ENCODE measurements around the gene HIVEP3. TPM values are rescaled to one million over a fixed set of nuclear protein-coding genes. Genes with fewer than 3 reads are reported as not detected.

HIVEP3 gene
- total RNA-seq, 5 donors from 2014 or later (not counting 1 experiment from before 2014, with no cell fraction given), result 7.0 to 15.3 (median 8.8) TPM

DNA sequence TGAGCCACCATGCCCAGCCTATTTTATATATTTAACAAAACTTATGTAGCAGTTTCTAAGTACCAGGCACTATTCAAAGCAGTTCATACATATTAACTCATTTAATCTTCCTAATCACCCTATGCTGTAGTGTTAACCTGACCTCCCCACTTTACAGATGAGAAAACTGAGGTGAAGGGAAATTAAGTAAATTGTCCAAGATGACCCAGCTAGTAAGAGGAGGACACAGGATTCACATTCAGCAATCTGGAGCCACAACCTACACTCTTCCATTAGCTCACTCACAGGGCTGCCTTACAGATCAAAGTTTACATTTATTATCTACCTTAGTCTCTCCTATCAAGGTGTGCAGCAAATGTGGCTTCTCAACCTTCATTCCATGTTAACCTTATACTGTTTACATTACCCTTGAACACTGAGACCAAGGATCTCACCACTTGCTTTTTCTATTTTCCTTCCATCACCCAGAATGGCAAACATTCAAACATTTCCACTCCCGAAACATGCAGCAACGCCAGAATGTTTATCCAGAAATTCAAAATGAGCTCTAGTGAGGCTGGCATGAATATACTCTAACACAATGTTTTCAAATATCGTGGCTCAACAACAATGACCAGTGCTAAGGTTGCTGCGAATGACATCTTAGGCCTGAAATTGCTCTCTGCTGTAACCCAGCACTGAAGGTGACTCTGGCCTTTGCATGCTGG, 24.5 kb downstream of the HIVEP3 start:
- no peaks in the 10 kb centered on the region for H3K27me3 Mint-ChIP-seq
- peaks cover 77 to 85% (median 83%) of the 10 kb centered on the region in 3 donors for H3K4me1 Mint-ChIP-seq
- ATAC-seq (replicated peaks in 1 of 4) (no peak), DNase-seq (no peak)
- Histone ChIP-seq H3K27me3 (replicated peaks in 1 of 2; ENCODE audit: control insufficient read depth in 2 of 2, extremely low read depth in 1 of 2, insufficient read depth in 2 of 2, low read length in 1 of 2) (no peaks in the 10 kb centered on the region), H3K36me3 (ENCODE audit: control insufficient read depth in 2 of 2, extremely low read depth in 1 of 2, insufficient read depth in 1 of 2, low read length in 1 of 2) (no peaks in the 10 kb centered on the region), H3K4me1 (ENCODE audit: control insufficient read depth in 1 of 2, extremely low read depth in 1 of 2, insufficient read depth in 2 of 2, low read length in 2 of 2) (peaks cover 40 to 84% of the 10 kb centered on the region in 2 experiments), H3K4me3 (ENCODE audit: control insufficient read depth in 1 of 2, extremely low read depth in 1 of 2, low read length in 1 of 2) (no peak overlapping the region), H3K9me3 (no peaks in the 10 kb centered on the region), H3K27ac (ENCODE audit: low read length) (peak overlapping the region; percentile 40)
- no peaks in the 10 kb centered on the region for H3K36me3 Mint-ChIP-seq
- H3K4me3 Mint-ChIP-seq, result peak overlapping the region in 1 of 3 donors; percentile 39
- H3K27ac Mint-ChIP-seq, result peak overlapping the region; percentile 77 to 78
- CTCF ChIA-PET, result no interaction called here
- H3K9me3 Mint-ChIP-seq, result no peaks in the 10 kb centered on the region
- WGBS (ENCODE audit: insufficient coverage), result 92% methylated on average over 3 of the region's 4 CpGs
- POLR2A ChIA-PET, result no interaction called here

GRCh38 chr1:41892301-41892781, 26.4 kb downstream of the HIVEP3 start:
- POLR2A ChIA-PET, result interaction anchor here in 1 of 2 donors (0.6 to 1.5 kb wide), 3 partner anchors 24 to 28 kb away, joined by 3 to 5 read pairs (median 4); partner anchors contain the start of gene HIVEP3
- Mint-ChIP-seq H3K4me3 (peak overlapping the region; percentile 72 to 80 (median 77)), H3K9me3 (no peaks in the 10 kb centered on the region), H3K27me3 (no peaks in the 10 kb centered on the region), H3K36me3 (no peaks in the 10 kb centered on the region), H3K4me1 (peaks cover 59 to 75% (median 69%) of the 10 kb centered on the region in 3 donors), H3K27ac (peak overlapping the region; percentile 87 to 95)
- H3K27me3 ChIP-seq (replicated peaks in 1 of 2; ENCODE audit: control insufficient read depth in 2 of 2, extremely low read depth in 1 of 2, insufficient read depth in 2 of 2, low read length in 1 of 2), result no peaks in the 10 kb centered on the region
- DNase-seq (peak in 24 of 35 experiments; percentile 12 to 62 (median 33)), ATAC-seq (replicated peaks in 1 of 4) (peak; percentile 26 to 60 (median 38))
- 21% methylated on average over 4 of the region's 5 CpGs for WGBS (ENCODE audit: insufficient coverage)
- peak overlapping the region in 1 of 2 donors; percentile 52 for H3K4me3 ChIP-seq (ENCODE audit: control insufficient read depth in 1 of 2, extremely low read depth in 1 of 2, low read length in 1 of 2)
- CTCF ChIA-PET, result interaction anchor here in 1 of 2 donors (0.6 to 2.4 kb wide), 11 partner anchors 13 to 226 kb away, joined by 3 to 37 read pairs (median 3); partner anchors contain the start of gene HIVEP3
- peaks cover 22 to 71% of the 10 kb centered on the region in 2 experiments for H3K4me1 ChIP-seq (ENCODE audit: control insufficient read depth in 1 of 2, extremely low read depth in 1 of 2, insufficient read depth in 2 of 2, low read length in 2 of 2)
- H3K27ac ChIP-seq (ENCODE audit: low read length), result peak overlapping the region; percentile 79
- no peaks in the 10 kb centered on the region for H3K9me3 ChIP-seq
- no peaks in the 10 kb centered on the region for H3K36me3 ChIP-seq (ENCODE audit: control insufficient read depth in 2 of 2, extremely low read depth in 1 of 2, insufficient read depth in 1 of 2, low read length in 1 of 2)

- H3K27ac Mint-ChIP-seq, result peak overlapping the region; percentile 87 to 95
- peak; percentile 92 to 98 (median 96) for ATAC-seq (replicated peaks in 1 of 4)
- peaks cover 52 to 67% (median 62%) of the 10 kb centered on the region in 3 donors for H3K4me1 Mint-ChIP-seq
- H3K4me3 Mint-ChIP-seq, result peak overlapping the region; percentile 72 to 80 (median 77)
- peak overlapping the region; percentile 52 for H3K4me3 ChIP-seq (ENCODE audit: control insufficient read depth in 1 of 2, extremely low read depth in 1 of 2, low read length in 1 of 2)
- H3K9me3 ChIP-seq, result no peaks in the 10 kb centered on the region
- no peaks in the 10 kb centered on the region for H3K36me3 Mint-ChIP-seq
- H3K4me1 ChIP-seq (ENCODE audit: control insufficient read depth in 1 of 2, extremely low read depth in 1 of 2, insufficient read depth in 2 of 2, low read length in 2 of 2), result peaks cover 16 to 61% of the 10 kb centered on the region in 2 experiments
- H3K27me3 ChIP-seq (replicated peaks in 1 of 2; ENCODE audit: control insufficient read depth in 2 of 2, extremely low read depth in 1 of 2, insufficient read depth in 2 of 2, low read length in 1 of 2), result no peaks in the 10 kb centered on the region
- peak overlapping the region; percentile 79 for H3K27ac ChIP-seq (ENCODE audit: low read length)
- no peaks in the 10 kb centered on the region for H3K36me3 ChIP-seq (ENCODE audit: control insufficient read depth in 2 of 2, extremely low read depth in 1 of 2, insufficient read depth in 1 of 2, low read length in 1 of 2)
- peak; percentile 32 to 84 (median 55) for DNase-seq
- CTCF ChIA-PET, result interaction anchor here in 1 of 2 donors (0.6 to 2.4 kb wide), 8 partner anchors 18 to 225 kb away, joined by 3 to 37 read pairs (median 4); partner anchors contain the start of gene HIVEP3
- H3K9me3 Mint-ChIP-seq, result no peaks in the 10 kb centered on the region
- POLR2A ChIA-PET, result interaction anchor here in 1 of 2 donors (1.5 kb wide), 1 partner anchor 25 kb away, joined by 5 read pairs; no protein-coding TSS in a partner anchor
- 0% methylated on average over 5 of the region's 9 CpGs for WGBS (ENCODE audit: insufficient coverage)
- no peaks in the 10 kb centered on the region for H3K27me3 Mint-ChIP-seq
Observed at GRCh38 chr1:41891199-41891896, 27.4 kb downstream of the HIVEP3 start.

DNA sequence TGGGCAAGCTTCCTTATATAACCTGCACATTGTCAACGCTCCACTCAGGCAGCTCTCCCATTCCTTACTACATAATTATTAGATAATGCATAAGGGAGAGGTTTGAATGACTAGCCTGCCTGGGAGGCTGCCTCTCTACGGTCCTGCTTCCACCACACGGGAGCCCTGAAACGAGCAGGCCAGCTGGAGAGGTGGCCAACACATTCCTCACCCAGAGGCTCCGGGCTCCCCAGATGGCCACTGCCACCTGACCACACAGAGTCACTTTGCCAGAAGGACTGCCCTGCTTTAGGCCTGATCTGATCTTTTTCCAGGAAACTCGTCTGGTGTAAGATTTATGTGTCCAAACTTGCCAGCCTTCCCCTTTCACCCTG, 27.9 kb downstream of the HIVEP3 start:
- H3K4me3 ChIP-seq (ENCODE audit: control insufficient read depth in 1 of 2, extremely low read depth in 1 of 2, low read length in 1 of 2), result no peak overlapping the region
- DNase-seq (no peak), ATAC-seq (replicated peaks in 1 of 4) (no peak)
- Mint-ChIP-seq H3K36me3 (no peaks in the 10 kb centered on the region), H3K4me3 (peak overlapping the region; percentile 72 to 80 (median 77)), H3K4me1 (peaks cover 50 to 67% (median 58%) of the 10 kb centered on the region in 3 donors), H3K27ac (peak overlapping the region; percentile 87 to 95), H3K9me3 (no peaks in the 10 kb centered on the region), H3K27me3 (no peaks in the 10 kb centered on the region)
- H3K27ac ChIP-seq (ENCODE audit: low read length), result peak overlapping the region; percentile 79
- no peaks in the 10 kb centered on the region for H3K36me3 ChIP-seq (ENCODE audit: control insufficient read depth in 2 of 2, extremely low read depth in 1 of 2, insufficient read depth in 1 of 2, low read length in 1 of 2)
- no peaks in the 10 kb centered on the region for H3K9me3 ChIP-seq
- ChIA-PET CTCF (interaction anchor here in 1 of 2 donors (1.7 to 2.4 kb wide), 2 partner anchors 27 to 86 kb away, joined by 6 to 37 read pairs; partner anchors contain the start of gene HIVEP3), POLR2A (interaction anchor here in 1 of 2 donors (1.5 kb wide), 1 partner anchor 25 kb away, joined by 5 read pairs; no protein-coding TSS in a partner anchor)
- H3K4me1 ChIP-seq (ENCODE audit: control insufficient read depth in 1 of 2, extremely low read depth in 1 of 2, insufficient read depth in 2 of 2, low read length in 2 of 2), result peaks cover 16 to 59% of the 10 kb centered on the region in 2 experiments
- H3K27me3 ChIP-seq (replicated peaks in 1 of 2; ENCODE audit: control insufficient read depth in 2 of 2, extremely low read depth in 1 of 2, insufficient read depth in 2 of 2, low read length in 1 of 2), result no peaks in the 10 kb centered on the region
- 92% methylated on average over 4 of the region's 6 CpGs for WGBS (ENCODE audit: insufficient coverage)

DNA sequence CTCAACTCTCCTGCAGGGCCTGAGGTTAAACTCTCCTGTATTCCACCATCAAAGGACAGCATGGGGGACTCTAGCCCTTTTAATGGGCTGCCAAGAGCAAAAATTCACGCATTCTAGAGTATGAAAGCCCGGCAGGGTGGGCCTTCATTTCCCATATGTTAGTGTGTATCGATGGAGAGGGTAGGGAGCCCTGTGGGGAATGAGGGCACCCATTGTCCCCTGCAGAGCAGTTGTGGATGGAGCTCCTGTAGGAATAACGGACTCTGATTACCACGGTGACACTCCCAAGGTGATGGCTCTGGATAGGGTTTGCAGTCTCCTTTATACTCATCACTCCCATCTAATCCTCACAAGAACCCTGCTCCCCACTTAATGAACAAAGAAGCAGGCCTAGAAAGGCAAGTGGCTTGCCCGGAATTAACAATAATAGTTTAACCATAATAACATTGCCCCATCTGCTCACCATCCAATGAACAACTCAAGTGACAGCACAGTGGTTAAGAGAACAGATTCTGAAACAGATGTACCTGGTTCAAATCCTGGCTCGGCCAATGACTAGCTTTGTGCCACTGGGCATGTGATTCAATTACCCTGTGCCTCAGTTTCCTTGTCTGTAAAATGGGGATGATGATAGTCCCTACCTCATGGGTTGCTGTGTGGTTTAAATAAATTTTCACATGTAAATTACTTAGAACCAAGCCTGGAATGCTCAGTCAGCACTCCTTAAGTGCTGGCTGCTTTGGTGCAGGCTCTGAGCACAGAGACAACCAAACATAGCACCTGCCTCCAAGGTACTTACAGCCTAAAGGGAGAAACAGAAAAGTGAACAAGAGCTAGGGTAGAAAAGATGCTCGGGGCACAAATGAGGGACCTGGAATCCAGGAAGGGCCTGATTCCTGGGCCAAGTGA, 29.0 kb downstream of the HIVEP3 start:
- ChIA-PET CTCF (no interaction called here), POLR2A (no interaction called here)
- H3K27ac ChIP-seq (ENCODE audit: low read length), result peak overlapping the region; percentile 79
- no peaks in the 10 kb centered on the region for H3K27me3 Mint-ChIP-seq
- H3K4me1 Mint-ChIP-seq, result peaks cover 40 to 57% (median 49%) of the 10 kb centered on the region in 3 donors
- no peaks in the 10 kb centered on the region for H3K9me3 Mint-ChIP-seq
- peak overlapping the region; percentile 38 to 95 for H3K27ac Mint-ChIP-seq
- H3K36me3 Mint-ChIP-seq, result no peaks in the 10 kb centered on the region
- ATAC-seq (replicated peaks in 1 of 4) (no peak), DNase-seq (no peak)
- WGBS (ENCODE audit: insufficient coverage), result 96% methylated on average over 5 of the region's 8 CpGs
- no peak overlapping the region for H3K4me3 ChIP-seq (ENCODE audit: control insufficient read depth in 1 of 2, extremely low read depth in 1 of 2, low read length in 1 of 2)
- H3K4me1 ChIP-seq (ENCODE audit: control insufficient read depth in 1 of 2, extremely low read depth in 1 of 2, insufficient read depth in 2 of 2, low read length in 2 of 2), result peaks cover 16 to 49% of the 10 kb centered on the region in 2 experiments
- H3K9me3 ChIP-seq, result no peaks in the 10 kb centered on the region
- no peaks in the 10 kb centered on the region for H3K36me3 ChIP-seq (ENCODE audit: control insufficient read depth in 2 of 2, extremely low read depth in 1 of 2, insufficient read depth in 1 of 2, low read length in 1 of 2)
- no peaks in the 10 kb centered on the region for H3K27me3 ChIP-seq (replicated peaks in 1 of 2; ENCODE audit: control insufficient read depth in 2 of 2, extremely low read depth in 1 of 2, insufficient read depth in 2 of 2, low read length in 1 of 2)
- peak overlapping the region in 2 of 3 donors; percentile 51 to 72 for H3K4me3 Mint-ChIP-seq

Measured in T-cell (primary cell).